ENCODE results near the gene MT3. TPM values are rescaled to one million over a fixed set of nuclear protein-coding genes. Genes with fewer than 3 reads are reported as not detected.
A peak's percentile ranks its signal among the peaks of the same experiment; 100 is the strongest.
"Not testable (repeated sequence)": the region's sequence is repeated elsewhere in the genome, so short reads cannot be mapped to it uniquely, and the experiment has no call there.

MT3 gene
- total RNA-seq, 1 experiment from 2014 or later: 0.77 TPM

DNA sequence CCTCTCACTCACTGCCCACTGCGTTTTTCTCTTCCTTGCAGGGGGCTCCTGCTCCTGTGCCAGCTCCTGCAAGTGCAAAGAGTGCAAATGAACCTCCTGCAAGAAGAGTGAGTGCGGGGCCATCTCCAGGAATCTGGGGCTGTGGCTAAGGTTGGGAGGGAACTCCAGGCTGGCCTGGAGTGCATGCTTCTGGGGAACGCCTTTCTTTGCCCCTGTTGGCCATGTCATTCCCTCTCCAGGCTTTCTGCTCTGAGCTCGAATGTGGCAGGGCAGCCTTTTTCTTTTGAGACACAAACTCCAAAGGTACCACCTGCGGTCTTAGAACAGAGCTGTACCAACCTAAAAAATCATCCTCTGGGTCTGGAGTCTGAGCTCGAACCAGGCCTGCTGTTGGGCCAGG is 28.8 kb downstream of the MT3 start:
- TF ChIP-seq, protein P1, sequence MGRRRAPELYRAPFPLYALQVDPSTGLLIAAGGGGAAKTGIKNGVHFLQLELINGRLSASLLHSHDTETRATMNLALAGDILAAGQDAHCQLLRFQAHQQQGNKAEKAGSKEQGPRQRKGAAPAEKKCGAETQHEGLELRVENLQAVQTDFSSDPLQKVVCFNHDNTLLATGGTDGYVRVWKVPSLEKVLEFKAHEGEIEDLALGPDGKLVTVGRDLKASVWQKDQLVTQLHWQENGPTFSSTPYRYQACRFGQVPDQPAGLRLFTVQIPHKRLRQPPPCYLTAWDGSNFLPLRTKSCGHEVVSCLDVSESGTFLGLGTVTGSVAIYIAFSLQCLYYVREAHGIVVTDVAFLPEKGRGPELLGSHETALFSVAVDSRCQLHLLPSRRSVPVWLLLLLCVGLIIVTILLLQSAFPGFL (CRISPR knock-in tag; IDR thresholded peaks at IDR 0.05; ENCODE audit: borderline replicate concordance): no peak
- TF ChIP-seq GRHL2 (CRISPR knock-in tag; IDR thresholded peaks at IDR 0.05; ENCODE audit: insufficient replicate concordance, severe bottlenecking): no peak
- TF ChIP-seq, protein P2, sequence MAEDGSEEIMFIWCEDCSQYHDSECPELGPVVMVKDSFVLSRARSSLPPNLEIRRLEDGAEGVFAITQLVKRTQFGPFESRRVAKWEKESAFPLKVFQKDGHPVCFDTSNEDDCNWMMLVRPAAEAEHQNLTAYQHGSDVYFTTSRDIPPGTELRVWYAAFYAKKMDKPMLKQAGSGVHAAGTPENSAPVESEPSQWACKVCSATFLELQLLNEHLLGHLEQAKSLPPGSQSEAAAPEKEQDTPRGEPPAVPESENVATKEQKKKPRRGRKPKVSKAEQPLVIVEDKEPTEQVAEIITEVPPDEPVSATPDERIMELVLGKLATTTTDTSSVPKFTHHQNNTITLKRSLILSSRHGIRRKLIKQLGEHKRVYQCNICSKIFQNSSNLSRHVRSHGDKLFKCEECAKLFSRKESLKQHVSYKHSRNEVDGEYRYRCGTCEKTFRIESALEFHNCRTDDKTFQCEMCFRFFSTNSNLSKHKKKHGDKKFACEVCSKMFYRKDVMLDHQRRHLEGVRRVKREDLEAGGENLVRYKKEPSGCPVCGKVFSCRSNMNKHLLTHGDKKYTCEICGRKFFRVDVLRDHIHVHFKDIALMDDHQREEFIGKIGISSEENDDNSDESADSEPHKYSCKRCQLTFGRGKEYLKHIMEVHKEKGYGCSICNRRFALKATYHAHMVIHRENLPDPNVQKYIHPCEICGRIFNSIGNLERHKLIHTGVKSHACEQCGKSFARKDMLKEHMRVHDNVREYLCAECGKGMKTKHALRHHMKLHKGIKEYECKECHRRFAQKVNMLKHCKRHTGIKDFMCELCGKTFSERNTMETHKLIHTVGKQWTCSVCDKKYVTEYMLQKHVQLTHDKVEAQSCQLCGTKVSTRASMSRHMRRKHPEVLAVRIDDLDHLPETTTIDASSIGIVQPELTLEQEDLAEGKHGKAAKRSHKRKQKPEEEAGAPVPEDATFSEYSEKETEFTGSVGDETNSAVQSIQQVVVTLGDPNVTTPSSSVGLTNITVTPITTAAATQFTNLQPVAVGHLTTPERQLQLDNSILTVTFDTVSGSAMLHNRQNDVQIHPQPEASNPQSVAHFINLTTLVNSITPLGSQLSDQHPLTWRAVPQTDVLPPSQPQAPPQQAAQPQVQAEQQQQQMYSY (CRISPR knock-in tag; IDR thresholded peaks at IDR 0.05): peak; percentile 92
- TF ChIP-seq, protein P3, sequence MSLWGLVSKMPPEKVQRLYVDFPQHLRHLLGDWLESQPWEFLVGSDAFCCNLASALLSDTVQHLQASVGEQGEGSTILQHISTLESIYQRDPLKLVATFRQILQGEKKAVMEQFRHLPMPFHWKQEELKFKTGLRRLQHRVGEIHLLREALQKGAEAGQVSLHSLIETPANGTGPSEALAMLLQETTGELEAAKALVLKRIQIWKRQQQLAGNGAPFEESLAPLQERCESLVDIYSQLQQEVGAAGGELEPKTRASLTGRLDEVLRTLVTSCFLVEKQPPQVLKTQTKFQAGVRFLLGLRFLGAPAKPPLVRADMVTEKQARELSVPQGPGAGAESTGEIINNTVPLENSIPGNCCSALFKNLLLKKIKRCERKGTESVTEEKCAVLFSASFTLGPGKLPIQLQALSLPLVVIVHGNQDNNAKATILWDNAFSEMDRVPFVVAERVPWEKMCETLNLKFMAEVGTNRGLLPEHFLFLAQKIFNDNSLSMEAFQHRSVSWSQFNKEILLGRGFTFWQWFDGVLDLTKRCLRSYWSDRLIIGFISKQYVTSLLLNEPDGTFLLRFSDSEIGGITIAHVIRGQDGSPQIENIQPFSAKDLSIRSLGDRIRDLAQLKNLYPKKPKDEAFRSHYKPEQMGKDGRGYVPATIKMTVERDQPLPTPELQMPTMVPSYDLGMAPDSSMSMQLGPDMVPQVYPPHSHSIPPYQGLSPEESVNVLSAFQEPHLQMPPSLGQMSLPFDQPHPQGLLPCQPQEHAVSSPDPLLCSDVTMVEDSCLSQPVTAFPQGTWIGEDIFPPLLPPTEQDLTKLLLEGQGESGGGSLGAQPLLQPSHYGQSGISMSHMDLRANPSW (CRISPR knock-in tag; conservative IDR thresholded peaks at IDR 0.05; ENCODE audit: low read depth): no peak
- Mint-ChIP-seq H3K4me1 (peaks cover 53% of the 10 kb centered on the region), H3K27me3 (ENCODE audit: low read depth) (peaks cover 98% of the 10 kb centered on the region), H3K4me3 (peak overlapping the region; percentile 78), H3K27ac (no peak overlapping the region), H3K9me3 (peaks cover 5% of the 10 kb centered on the region; the same call in 1 of the 2 replicates), H3K36me3 (no peaks in the 10 kb centered on the region; the same call in 1 of the 2 replicates)
- POLR2A ChIA-PET: interaction anchor here (0.8 to 2.6 kb wide), 4 partner anchors 7 to 52 kb away, joined by 3 to 12 read pairs (median 6); partner anchors contain the start of genes MT1E, MT1H and MT2A
- CTCF ChIA-PET: interaction anchor here (0.6 to 2.4 kb wide), 12 partner anchors 8 to 234 kb away, joined by 3 to 11 read pairs (median 4); partner anchors contain the start of genes MT1E, MT1H and MT1M
- ATAC-seq (peak; percentile 31), DNase-seq (ENCODE audit: low spot score) (no peak)

DNA sequence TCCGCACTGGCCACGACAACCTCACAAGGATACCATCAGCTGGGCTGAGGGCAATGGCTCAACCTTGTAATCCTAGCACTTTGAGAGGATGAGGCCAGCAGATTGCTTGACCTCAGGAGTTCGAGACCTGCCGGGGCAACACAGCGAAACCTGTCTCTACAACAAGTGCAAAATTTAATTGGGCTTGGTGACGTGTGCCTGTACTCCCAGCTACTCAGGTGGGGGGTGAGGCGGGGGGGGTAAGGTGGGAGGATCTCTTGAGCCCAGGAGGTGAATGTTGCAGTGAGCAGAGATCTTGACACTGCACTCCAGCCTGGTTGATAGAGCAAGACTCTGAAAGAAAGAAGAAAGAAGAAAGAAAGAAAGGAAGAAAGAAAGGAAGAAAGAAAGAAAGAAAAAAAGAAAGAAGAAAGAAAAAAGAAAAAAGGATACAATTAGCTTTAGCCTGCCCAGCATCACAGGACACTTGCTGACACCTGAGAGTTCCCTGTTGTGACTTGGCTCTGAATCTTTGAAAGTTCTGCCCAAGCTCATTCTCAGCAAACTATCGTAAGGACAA is 31.1 kb downstream of the MT3 start:
- Mint-ChIP-seq H3K36me3 (peaks cover 2% of the 10 kb centered on the region; the same call in 1 of the 2 replicates), H3K4me3 (no peak overlapping the region), H3K27me3 (ENCODE audit: low read depth) (peaks cover 98% of the 10 kb centered on the region), H3K27ac (no peak overlapping the region), H3K9me3 (peaks cover 8% of the 10 kb centered on the region; the same call in 1 of the 2 replicates), H3K4me1 (peaks cover 54% of the 10 kb centered on the region)
- TF ChIP-seq, protein P4, sequence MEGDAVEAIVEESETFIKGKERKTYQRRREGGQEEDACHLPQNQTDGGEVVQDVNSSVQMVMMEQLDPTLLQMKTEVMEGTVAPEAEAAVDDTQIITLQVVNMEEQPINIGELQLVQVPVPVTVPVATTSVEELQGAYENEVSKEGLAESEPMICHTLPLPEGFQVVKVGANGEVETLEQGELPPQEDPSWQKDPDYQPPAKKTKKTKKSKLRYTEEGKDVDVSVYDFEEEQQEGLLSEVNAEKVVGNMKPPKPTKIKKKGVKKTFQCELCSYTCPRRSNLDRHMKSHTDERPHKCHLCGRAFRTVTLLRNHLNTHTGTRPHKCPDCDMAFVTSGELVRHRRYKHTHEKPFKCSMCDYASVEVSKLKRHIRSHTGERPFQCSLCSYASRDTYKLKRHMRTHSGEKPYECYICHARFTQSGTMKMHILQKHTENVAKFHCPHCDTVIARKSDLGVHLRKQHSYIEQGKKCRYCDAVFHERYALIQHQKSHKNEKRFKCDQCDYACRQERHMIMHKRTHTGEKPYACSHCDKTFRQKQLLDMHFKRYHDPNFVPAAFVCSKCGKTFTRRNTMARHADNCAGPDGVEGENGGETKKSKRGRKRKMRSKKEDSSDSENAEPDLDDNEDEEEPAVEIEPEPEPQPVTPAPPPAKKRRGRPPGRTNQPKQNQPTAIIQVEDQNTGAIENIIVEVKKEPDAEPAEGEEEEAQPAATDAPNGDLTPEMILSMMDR (IDR thresholded peaks at IDR 0.05): no peak
- POLR2A ChIA-PET: no interaction called here
- ATAC-seq: no peak
- CTCF ChIA-PET: interaction anchor here (0.6 kb wide), 1 partner anchor 31 kb away, joined by 3 read pairs; the partner anchor contains the start of gene MT3
- no peak for DNase-seq (ENCODE audit: low spot score)

DNA sequence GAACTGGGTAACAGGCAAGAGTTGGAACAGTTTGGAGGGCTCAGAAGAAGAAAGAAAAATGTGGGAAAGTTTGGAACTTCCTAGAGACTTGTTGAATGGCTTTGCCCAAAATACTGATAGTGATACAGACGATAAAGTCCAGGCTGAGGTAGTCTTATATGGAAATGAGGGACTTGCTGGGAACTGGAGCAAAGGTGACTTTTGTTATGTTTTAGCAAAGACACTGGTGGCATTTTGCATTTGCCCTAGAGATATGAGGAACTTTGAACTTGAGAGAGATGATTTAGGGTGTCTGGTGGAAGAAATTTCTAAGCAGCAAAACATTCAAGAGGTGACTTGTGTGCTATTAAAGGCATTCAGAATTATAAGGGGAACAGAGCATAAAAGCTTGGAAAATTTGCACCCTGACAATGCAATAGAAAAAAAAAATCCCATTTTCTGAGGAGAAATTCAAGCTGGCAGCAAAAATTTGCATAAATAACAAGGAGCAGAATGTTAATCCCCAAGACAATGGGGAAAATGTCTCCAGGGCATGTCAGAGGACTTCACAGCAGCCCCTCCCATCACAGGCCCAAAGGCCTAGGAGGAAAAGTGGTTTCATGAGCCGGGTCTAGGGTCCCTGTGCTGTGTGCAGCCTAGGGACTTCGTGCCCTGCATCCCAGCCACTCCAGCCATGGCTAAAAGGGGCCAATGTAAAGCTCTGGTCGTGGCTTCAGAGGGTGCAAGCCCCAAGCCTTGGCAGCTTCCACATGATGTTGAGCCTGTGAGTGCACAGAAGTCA is 32.5 kb downstream of the MT3 start:
- H3K36me3 Mint-ChIP-seq; H3K9me3 Mint-ChIP-seq; ATAC-seq; H3K27ac Mint-ChIP-seq; DNase-seq (ENCODE audit: low spot score); POLR2A ChIA-PET: not testable (repeated sequence)
- CTCF ChIA-PET: interaction anchor here (1.0 to 1.5 kb wide), 2 partner anchors 21 to 106 kb away, joined by 3 to 4 read pairs; no protein-coding TSS in a partner anchor
- H3K4me3 Mint-ChIP-seq: peak overlapping the region; percentile 1; the same call in 1 of the 2 replicates
- peaks cover 62% of the 10 kb centered on the region for H3K4me1 Mint-ChIP-seq
- peaks cover 98% of the 10 kb centered on the region for H3K27me3 Mint-ChIP-seq (ENCODE audit: low read depth)

DNA sequence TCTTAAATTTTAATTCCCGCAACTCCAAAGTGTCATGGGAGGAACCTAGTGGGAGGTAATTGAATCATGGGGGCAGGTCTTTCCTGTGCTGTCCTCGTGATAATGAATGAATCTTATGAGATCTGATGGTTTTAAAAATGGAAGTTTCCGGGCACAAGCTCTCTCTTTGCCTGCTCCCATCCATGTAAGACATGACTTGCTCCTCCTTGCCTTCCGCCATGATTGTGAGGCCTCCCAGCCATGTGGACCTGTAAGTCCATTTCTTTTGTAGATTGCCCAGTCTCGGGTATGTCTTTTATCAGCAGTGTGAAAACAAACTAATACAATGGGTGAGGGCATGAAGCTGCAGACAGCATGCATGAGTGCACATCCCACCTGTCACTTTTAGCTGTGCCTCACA is 33.9 kb downstream of the MT3 start:
- POLR2A ChIA-PET: interaction anchor here (0.5 to 0.7 kb wide), 2 partner anchors 10 to 45 kb away, joined by 3 read pairs; no protein-coding TSS in a partner anchor
- H3K27ac Mint-ChIP-seq: not testable (repeated sequence)

More for the DNA sequence above, 33.9 kb downstream of the MT3 start:
- ATAC-seq; H3K4me3 Mint-ChIP-seq; H3K9me3 Mint-ChIP-seq; H3K36me3 Mint-ChIP-seq; DNase-seq (ENCODE audit: low spot score): not testable (repeated sequence)
- CTCF ChIA-PET: interaction anchor here (0.8 kb wide), 1 partner anchor 53 kb away, joined by 3 read pairs; no protein-coding TSS in a partner anchor
- Mint-ChIP-seq H3K4me1 (peaks cover 59% of the 10 kb centered on the region), H3K27me3 (ENCODE audit: low read depth) (peaks cover 98% of the 10 kb centered on the region)
